Muscle layer of colon (tissue), 2 donors: ENCODE results near the gene TNPO2.
A peak's percentile ranks its signal among the peaks of the same experiment; 100 is the strongest.

Experiments
- H3K27ac ChIP-seq: one replicate; pipeline ENCODE4 v1.7.0; 2013; ENCODE audit warnings: low read depth, mild to moderate bottlenecking, low read length, moderate library complexity
- H3K27me3 ChIP-seq, 2 donors: one replicate each; pipeline ENCODE4 v1.7.0; 2013; ENCODE audit warnings: low read length in 2 of 2, mild to moderate bottlenecking in 2 of 2; ENCODE audit not compliant: insufficient read depth in 2 of 2, control insufficient read depth in 1 of 2
- H3K36me3 ChIP-seq: one replicate; pipeline ENCODE4 v1.7.0; 2013; ENCODE audit warnings: mild to moderate bottlenecking, low read length; ENCODE audit not compliant: insufficient read depth
- H3K4me1 ChIP-seq: one replicate; pipeline ENCODE4 v1.7.0; 2013; ENCODE audit warnings: mild to moderate bottlenecking, low read length; ENCODE audit not compliant: insufficient read depth
- H3K4me3 ChIP-seq, 2 donors: one replicate each; pipeline ENCODE4 v1.7.0; 2013; ENCODE audit warnings: low read length in 2 of 2, low read depth in 1 of 2, mild to moderate bottlenecking in 1 of 2, moderate library complexity in 1 of 2
- H3K9ac ChIP-seq: one replicate; pipeline ENCODE4 v1.7.0; 2013; ENCODE audit warnings: low read length
- H3K9me3 ChIP-seq: one replicate; pipeline ENCODE4 v1.7.0; 2013; ENCODE audit warnings: mild to moderate bottlenecking, low read length
- donor health status: abdominal sarcoma.
- donor health status: Adenocarcinoma of cecum.

Gene TNPO2

GRCh38 chr19:12723641-12724426 lies at the start of gene TNPO2:
Gene TNPO2, minus strand, starts transcription at chr19:12723932. Its CDS starts 2,955 bp downstream, at chr19:12720977.
- Histone ChIP-seq H3K9me3 (no peaks in the 10 kb centered on the region), H3K36me3 (peaks cover 7% of the 10 kb centered on the region), H3K4me1 (peaks cover 30% of the 10 kb centered on the region), H3K4me3 (peak within 1 kb of the TSS; percentile 62 to 94), H3K27me3 (no peaks in the 10 kb centered on the region), H3K27ac (peak within 1 kb of the TSS; percentile 94), H3K9ac (peak within 1 kb of the TSS; percentile 51)

- Histone ChIP-seq H3K36me3 (no peaks in the 10 kb centered on the region), H3K9ac (no peak overlapping the region), H3K4me1 (no peaks in the 10 kb centered on the region), H3K9me3 (no peaks in the 10 kb centered on the region), H3K27me3 (no peaks in the 10 kb centered on the region), H3K4me3 (no peak overlapping the region), H3K27ac (no peak overlapping the region)
These were observed 48.6 kb upstream of the TNPO2 start for GRCh38 chr19:12772323-12772722.

- no peaks in the 10 kb centered on the region for H3K4me1 ChIP-seq
- H3K9ac ChIP-seq = no peak overlapping the region
- H3K4me3 ChIP-seq = no peak overlapping the region
- no peak overlapping the region for H3K27ac ChIP-seq
- H3K27me3 ChIP-seq = no peaks in the 10 kb centered on the region
- no peaks in the 10 kb centered on the region for H3K36me3 ChIP-seq
- H3K9me3 ChIP-seq = no peaks in the 10 kb centered on the region
These were observed 47.2 kb upstream of the TNPO2 start for GRCh38 chr19:12770922-12771321.

GRCh38 chr19:12769689-12770088 lies 46.0 kb upstream of the TNPO2 start:
- Histone ChIP-seq H3K9me3 (no peaks in the 10 kb centered on the region), H3K27me3 (no peaks in the 10 kb centered on the region), H3K36me3 (no peaks in the 10 kb centered on the region), H3K4me3 (no peak overlapping the region), H3K4me1 (no peaks in the 10 kb centered on the region), H3K9ac (no peak overlapping the region), H3K27ac (no peak overlapping the region)

GRCh38 chr19:12767666-12768065 lies 43.9 kb upstream of the TNPO2 start:
- H3K9ac ChIP-seq = no peak overlapping the region
- no peak overlapping the region for H3K27ac ChIP-seq
- no peaks in the 10 kb centered on the region for H3K9me3 ChIP-seq
- H3K4me3 ChIP-seq = no peak overlapping the region
- no peaks in the 10 kb centered on the region for H3K4me1 ChIP-seq
- H3K36me3 ChIP-seq = no peaks in the 10 kb centered on the region
- H3K27me3 ChIP-seq = no peaks in the 10 kb centered on the region

GRCh38 chr19:12767150-12767549 lies 43.4 kb upstream of the TNPO2 start:
- no peaks in the 10 kb centered on the region for H3K4me1 ChIP-seq

GRCh38 chr19:12766051-12766521 lies 42.4 kb upstream of the TNPO2 start:
- no peaks in the 10 kb centered on the region for H3K4me1 ChIP-seq
- H3K36me3 ChIP-seq = no peaks in the 10 kb centered on the region
- H3K9ac ChIP-seq = no peak overlapping the region
- H3K4me3 ChIP-seq = no peak overlapping the region
- H3K9me3 ChIP-seq = no peaks in the 10 kb centered on the region
- H3K27me3 ChIP-seq = no peaks in the 10 kb centered on the region
- H3K27ac ChIP-seq = peak overlapping the region; percentile 48

More at GRCh38 chr19:12767150-12767549, 43.4 kb upstream of the TNPO2 start:
- Histone ChIP-seq H3K27ac (no peak overlapping the region), H3K9me3 (no peaks in the 10 kb centered on the region), H3K4me3 (no peak overlapping the region), H3K36me3 (no peaks in the 10 kb centered on the region), H3K27me3 (no peaks in the 10 kb centered on the region), H3K9ac (no peak overlapping the region)

GRCh38 chr19:12764698-12765097 lies 41.0 kb upstream of the TNPO2 start:
- Histone ChIP-seq H3K36me3 (no peaks in the 10 kb centered on the region), H3K4me3 (no peak overlapping the region), H3K4me1 (no peaks in the 10 kb centered on the region), H3K27ac (no peak overlapping the region), H3K9ac (no peak overlapping the region), H3K9me3 (no peaks in the 10 kb centered on the region), H3K27me3 (no peaks in the 10 kb centered on the region)

- Histone ChIP-seq H3K27ac (no peak overlapping the region), H3K27me3 (no peaks in the 10 kb centered on the region), H3K4me1 (no peaks in the 10 kb centered on the region), H3K4me3 (no peak overlapping the region), H3K9ac (no peak overlapping the region), H3K9me3 (no peaks in the 10 kb centered on the region), H3K36me3 (no peaks in the 10 kb centered on the region)
These were observed 39.4 kb upstream of the TNPO2 start for GRCh38 chr19:12763100-12763499.

GRCh38 chr19:12759686-12760085 lies 36.0 kb upstream of the TNPO2 start:
- H3K4me3 ChIP-seq = no peak overlapping the region
- H3K9ac ChIP-seq = no peak overlapping the region
- H3K36me3 ChIP-seq = no peaks in the 10 kb centered on the region
- no peaks in the 10 kb centered on the region for H3K27me3 ChIP-seq
- no peaks in the 10 kb centered on the region for H3K4me1 ChIP-seq
- H3K27ac ChIP-seq = no peak overlapping the region
- H3K9me3 ChIP-seq = no peaks in the 10 kb centered on the region

- Histone ChIP-seq H3K36me3 (no peaks in the 10 kb centered on the region), H3K27ac (no peak overlapping the region), H3K9me3 (no peaks in the 10 kb centered on the region), H3K27me3 (no peaks in the 10 kb centered on the region), H3K4me1 (no peaks in the 10 kb centered on the region), H3K9ac (no peak overlapping the region), H3K4me3 (peak overlapping the region; percentile 27 to 51)
These were observed 34.0 kb upstream of the TNPO2 start for GRCh38 chr19:12757544-12758274.
